Nephron progenitor cell (in vitro differentiated cells): ENCODE data around the gene S100A8.
A peak's percentile ranks its signal among the peaks of the same experiment; 100 is the strongest.

ENCODE experiments used
- DNase-seq: peaks from one replicate; pipeline ENCODE4 v3.0.0; 2021
- H3K27ac Mint-ChIP-seq: 2 replicates; pipeline ENCODE4 v1.8.0; 2021; ENCODE audit warnings: mild to moderate bottlenecking, moderate library complexity, mixed read lengths
- H3K27me3 Mint-ChIP-seq: 2 replicates; pipeline ENCODE4 v1.8.0; 2021; ENCODE audit warnings: mild to moderate bottlenecking, low read depth, mixed read lengths; ENCODE audit not compliant: poor library complexity
- H3K36me3 Mint-ChIP-seq: 2 replicates; pipeline ENCODE4 v1.8.0; 2021; ENCODE audit warnings: low read depth, mixed read lengths
- H3K4me1 Mint-ChIP-seq: 2 replicates; pipeline ENCODE4 v1.8.0; 2021; ENCODE audit warnings: mixed read lengths
- H3K4me3 Mint-ChIP-seq: 2 replicates; pipeline ENCODE4 v1.8.0; 2021; ENCODE audit warnings: mild to moderate bottlenecking, moderate library complexity, mixed read lengths
- H3K9me3 Mint-ChIP-seq: 2 replicates; pipeline ENCODE4 v1.8.0; 2021; ENCODE audit warnings: mild to moderate bottlenecking, moderate library complexity, mixed read lengths
- CTCF ChIP-seq: fragments of 200-600 bp; sonication (generic); IDR thresholded peaks from 2 replicates; pipeline ENCODE4 v1.5.0; 2021; ENCODE audit warnings: antibody characterized with exemption

Gene S100A8

GRCh38 chr1:153404768-153405167 is 13.9 kb upstream of the S100A8 start:
- Mint-ChIP-seq H3K9me3 (peaks cover 27% of the 10 kb centered on the region), H3K27me3 (peaks cover 14% of the 10 kb centered on the region), H3K4me3 (no peak overlapping the region), H3K27ac (no peak overlapping the region), H3K36me3 (no peaks in the 10 kb centered on the region), H3K4me1 (no peaks in the 10 kb centered on the region)
- TF ChIP-seq CTCF: peak; percentile 11
- peak; percentile 28 for DNase-seq

GRCh38 chr1:153404086-153404635 is 13.3 kb upstream of the S100A8 start:
- Mint-ChIP-seq H3K4me3 (no peak overlapping the region), H3K27me3 (peaks cover 10% of the 10 kb centered on the region), H3K9me3 (peaks cover 27% of the 10 kb centered on the region), H3K36me3 (no peaks in the 10 kb centered on the region), H3K27ac (no peak overlapping the region), H3K4me1 (no peaks in the 10 kb centered on the region)
- no peak for DNase-seq
- no peak for TF ChIP-seq CTCF

GRCh38 chr1:153403421-153404085 is 12.7 kb upstream of the S100A8 start:
- Mint-ChIP-seq H3K4me3 (no peak overlapping the region), H3K27ac (no peak overlapping the region), H3K4me1 (no peaks in the 10 kb centered on the region), H3K36me3 (no peaks in the 10 kb centered on the region), H3K9me3 (peaks cover 27% of the 10 kb centered on the region), H3K27me3 (peaks cover 11% of the 10 kb centered on the region)
- TF ChIP-seq CTCF: no peak
- DNase-seq: no peak

- Mint-ChIP-seq H3K4me1 (no peaks in the 10 kb centered on the region), H3K36me3 (no peaks in the 10 kb centered on the region), H3K4me3 (no peak overlapping the region), H3K27ac (no peak overlapping the region), H3K27me3 (peaks cover 13% of the 10 kb centered on the region), H3K9me3 (peaks cover 27% of the 10 kb centered on the region)
- no peak for TF ChIP-seq CTCF
- no peak for DNase-seq
Observed at GRCh38 chr1:153402226-153402625, 11.4 kb upstream of the S100A8 start.

- H3K9me3 Mint-ChIP-seq: peaks cover 20% of the 10 kb centered on the region
Observed at GRCh38 chr1:153401461-153401860, 10.6 kb upstream of the S100A8 start.

More at GRCh38 chr1:153401461-153401860, 10.6 kb upstream of the S100A8 start:
- H3K4me3 Mint-ChIP-seq: no peak overlapping the region
- peaks cover 13% of the 10 kb centered on the region for H3K27me3 Mint-ChIP-seq
- H3K27ac Mint-ChIP-seq: no peak overlapping the region
- no peak for DNase-seq
- TF ChIP-seq CTCF: no peak
- no peaks in the 10 kb centered on the region for H3K4me1 Mint-ChIP-seq
- no peaks in the 10 kb centered on the region for H3K36me3 Mint-ChIP-seq
